ENCODE measurements around the gene LRRC43. TPM values are rescaled to one million over a fixed set of nuclear protein-coding genes. Genes with fewer than 3 reads are reported as not detected.

Gene LRRC43
- total RNA-seq, 1 experiment from 2014 or later, result 0.34 TPM

- H3K4me3 Mint-ChIP-seq (ENCODE audit: unreplicated experiment), result no peak overlapping the region
- TF ChIP-seq CTCF (IDR thresholded peaks at IDR 0.05; ENCODE audit: insufficient read depth in 1 of 2, low read depth in 1 of 2, low read length in 1 of 2, severe bottlenecking in 1 of 2, unreplicated experiment in 1 of 2), result no peak
- no peak overlapping the region for H3K4me3 ChIP-seq (ENCODE audit: low read depth, low read length)
- peaks cover 25% of the 10 kb centered on the region for H3K36me3 Mint-ChIP-seq (ENCODE audit: insufficient read depth, unreplicated experiment)
- CTCF ChIA-PET, result no interaction called here
- H3K36me3 ChIP-seq (ENCODE audit: control insufficient read depth, insufficient read depth, low read length), result no peaks in the 10 kb centered on the region
- H3K27me3 ChIP-seq (replicated peaks; ENCODE audit: control insufficient read depth, insufficient read depth, low read length), result no peaks in the 10 kb centered on the region
- no peak for DNase-seq
- H3K27me3 Mint-ChIP-seq (ENCODE audit: insufficient read depth, unreplicated experiment), result no peaks in the 10 kb centered on the region
- no peak overlapping the region for H3K27ac Mint-ChIP-seq (ENCODE audit: unreplicated experiment)
- intact Hi-C loops (cut with micrococcal nuclease; ENCODE audit: unreplicated experiment), result no loop called here
- POLR2A ChIA-PET, result no interaction called here
- no TSS peak for BruUV-seq (replicated peaks)
- no peaks in the 10 kb centered on the region for H3K9me3 ChIP-seq
- H3K9me3 Mint-ChIP-seq (ENCODE audit: unreplicated experiment), result no peaks in the 10 kb centered on the region
- no peaks in the 10 kb centered on the region for H3K4me1 Mint-ChIP-seq (ENCODE audit: low read depth, unreplicated experiment)
- H3K4me1 ChIP-seq, result no peaks in the 10 kb centered on the region
Observed at GRCh38 chr12:122250047-122250446, 67.1 kb downstream of the LRRC43 start.

GRCh38 chr12:122250536-122250935 is 67.6 kb downstream of the LRRC43 start:
- Histone ChIP-seq H3K4me3 (ENCODE audit: low read depth, low read length) (no peak overlapping the region), H3K9me3 (no peaks in the 10 kb centered on the region), H3K36me3 (ENCODE audit: control insufficient read depth, insufficient read depth, low read length) (no peaks in the 10 kb centered on the region), H3K27me3 (replicated peaks; ENCODE audit: control insufficient read depth, insufficient read depth, low read length) (no peaks in the 10 kb centered on the region), H3K4me1 (no peaks in the 10 kb centered on the region)
- ChIA-PET CTCF (no interaction called here), POLR2A (no interaction called here)
- intact Hi-C loops (cut with micrococcal nuclease; ENCODE audit: unreplicated experiment), result no loop called here
- no peak for DNase-seq
- Mint-ChIP-seq H3K27me3 (ENCODE audit: insufficient read depth, unreplicated experiment) (no peaks in the 10 kb centered on the region), H3K9me3 (ENCODE audit: unreplicated experiment) (no peaks in the 10 kb centered on the region), H3K27ac (ENCODE audit: unreplicated experiment) (no peak overlapping the region), H3K4me1 (ENCODE audit: low read depth, unreplicated experiment) (no peaks in the 10 kb centered on the region), H3K4me3 (ENCODE audit: unreplicated experiment) (no peak overlapping the region), H3K36me3 (ENCODE audit: insufficient read depth, unreplicated experiment) (peaks cover 25% of the 10 kb centered on the region)
- TF ChIP-seq CTCF (IDR thresholded peaks at IDR 0.05; ENCODE audit: insufficient read depth in 1 of 2, low read depth in 1 of 2, low read length in 1 of 2, severe bottlenecking in 1 of 2, unreplicated experiment in 1 of 2), result no peak
- no TSS peak for BruUV-seq (replicated peaks)

Other genes with a start within 250 kb of the LRRC43 start
- 13.0 and 15.5 TPM in 2 replicates for gene BCL7A, start 161.2 kb upstream of the LRRC43 start, total RNA-seq (2022)
- gene MLXIP, start 104.4 kb upstream of the LRRC43 start, total RNA-seq (2022), result 51.3 and 54.5 TPM in 2 replicates
- not detected in 2 replicates for gene IL31, start 8.9 kb upstream of the LRRC43 start, total RNA-seq (2022)
- 2.2 and 3.8 TPM in 2 replicates for gene B3GNT4, start 20.6 kb downstream of the LRRC43 start, total RNA-seq (2022)
- gene DIABLO, start 42.9 kb downstream of the LRRC43 start, total RNA-seq (2022), result 76.1 and 86.6 TPM in 2 replicates
- gene VPS33A, start 83.4 kb downstream of the LRRC43 start, total RNA-seq (2022), result 34.9 and 36.5 TPM in 2 replicates
- 80.9 and 85.0 TPM in 2 replicates for gene CLIP1, start 239.5 kb downstream of the LRRC43 start, total RNA-seq (2022)